Ramos (cell line): ENCODE measurements around the gene BLOC1S4.

Source experiments
- in situ Hi-C: fragments of 300-500 bp; cut with MboI; formaldehyde crosslinking; loops from one replicate; pipeline ENCODE4 v1.14.3; 2022; ENCODE audit warnings: low sequenced_read_pairs; ENCODE audit not compliant: unreplicated experiment

Gene BLOC1S4

GRCh38 chr4:6689506-6689960 is 26.4 kb upstream of the BLOC1S4 start:
- in situ Hi-C loops, result no loop called here

GRCh38 chr4:6692379-6692778 is 23.6 kb upstream of the BLOC1S4 start:
- in situ Hi-C loops, result no loop called here

- in situ Hi-C loops, result no loop called here
Measured at GRCh38 chr4:6692806-6693205, 23.2 kb upstream of the BLOC1S4 start.

GRCh38 chr4:6693231-6694176 is 22.5 kb upstream of the BLOC1S4 start, which contains the start of gene S100P:
Gene S100P, plus strand, starts transcription at chr4:6693878. Its CDS starts 55 bp downstream, at chr4:6693933.
- in situ Hi-C loops, result no loop called here

GRCh38 chr4:6694177-6694901 is 21.6 kb upstream of the BLOC1S4 start:
- in situ Hi-C loops, result no loop called here

GRCh38 chr4:6695660-6696610 is 20.0 kb upstream of the BLOC1S4 start:
- in situ Hi-C loops, result no loop called here

GRCh38 chr4:6696611-6697010 is 19.4 kb upstream of the BLOC1S4 start:
- in situ Hi-C loops, result no loop called here

- in situ Hi-C loops, result no loop called here
Measured at GRCh38 chr4:6697131-6697530, 18.8 kb upstream of the BLOC1S4 start.

- in situ Hi-C loops, result no loop called here
Measured at GRCh38 chr4:6699388-6699787, 16.6 kb upstream of the BLOC1S4 start.

GRCh38 chr4:6699903-6700302 is 16.1 kb upstream of the BLOC1S4 start:
- in situ Hi-C loops, result no loop called here

- in situ Hi-C loops, result no loop called here
Measured at GRCh38 chr4:6701371-6701770, 14.6 kb upstream of the BLOC1S4 start.

GRCh38 chr4:6702761-6703160 is 13.2 kb upstream of the BLOC1S4 start:
- in situ Hi-C loops, result no loop called here

- in situ Hi-C loops, result no loop called here
Measured at GRCh38 chr4:6703786-6704185, 12.2 kb upstream of the BLOC1S4 start.

GRCh38 chr4:6705646-6706045 is 10.3 kb upstream of the BLOC1S4 start:
- in situ Hi-C loops, result no loop called here

GRCh38 chr4:6706173-6706572 is 9.8 kb upstream of the BLOC1S4 start:
- in situ Hi-C loops, result no loop called here

- in situ Hi-C loops, result no loop called here
Measured at GRCh38 chr4:6709230-6710114, 6.5 kb upstream of the BLOC1S4 start, which contains the start of gene MRFAP1L1. Gene MRFAP1L1, minus strand, starts transcription at chr4:6709865. Its CDS starts 236 bp downstream, at chr4:6709629.

- in situ Hi-C loops, result no loop called here
Measured at GRCh38 chr4:6710282-6710681, 5.7 kb upstream of the BLOC1S4 start.

GRCh38 chr4:6710996-6711395 is 5.0 kb upstream of the BLOC1S4 start:
- in situ Hi-C loops, result no loop called here

GRCh38 chr4:6714954-6715353 is 1.0 kb upstream of the BLOC1S4 start:
- in situ Hi-C loops, result no loop called here
